Measurements from ENCODE around the gene S1PR5.

S1PR5 gene

GRCh38 chr19:10508707-10509106, 8.5 kb downstream of the S1PR5 start:
- Histone ChIP-seq H3K9ac (ENCODE audit: low read length) (no peak overlapping the region), H2BK120ac (ENCODE audit: low read depth, low read length) (no peak overlapping the region), H2AFZ (ENCODE audit: low read depth, low read length) (no peak overlapping the region), H2BK15ac (ENCODE audit: low read depth, poor library complexity, severe bottlenecking) (no peak overlapping the region), H3K4ac (ENCODE audit: low read depth in 1 of 2, low read length in 2 of 2) (no peak overlapping the region), H4K8ac (ENCODE audit: low read length) (no peak overlapping the region), H3K36me3 (ENCODE audit: control insufficient read depth in 1 of 2, insufficient read depth in 2 of 2, low read depth in 1 of 2, low read length in 2 of 2) (peaks cover 0 to under 1% of the 10 kb centered on the region in 2 experiments), H3K9me3 (ENCODE audit: control insufficient read depth, low read length) (no peaks in the 10 kb centered on the region), H2BK5ac (ENCODE audit: low read depth, low read length, poor library complexity, severe bottlenecking) (no peak overlapping the region), H4K91ac (ENCODE audit: low read length) (no peak overlapping the region), H3K27me3 (ENCODE audit: control insufficient read depth in 1 of 2, insufficient read depth in 1 of 2, low read length in 2 of 2) (peaks cover 0 to 20% of the 10 kb centered on the region in 2 experiments), H3K27ac (ENCODE audit: low read length, poor library complexity, severe bottlenecking) (no peak overlapping the region), H3K4me1 (ENCODE audit: control insufficient read depth, insufficient read depth, low read depth, low read length) (peaks cover 7% of the 10 kb centered on the region), H3K23ac (ENCODE audit: low read length in 2 of 2) (no peak overlapping the region), H3K4me3 (ENCODE audit: insufficient read depth in 1 of 2, low read depth in 1 of 2, low read length in 2 of 2) (no peak overlapping the region), H3K79me1 (replicated peaks; ENCODE audit: low read length, poor library complexity, severe bottlenecking) (no peaks in the 10 kb centered on the region), H2AK5ac (ENCODE audit: low read length, severe bottlenecking) (no peak overlapping the region), H3K4me2 (ENCODE audit: low read length, poor library complexity, severe bottlenecking) (no peak overlapping the region), H2BK12ac (ENCODE audit: low read length in 2 of 2) (no peak overlapping the region), H3K18ac (ENCODE audit: low read depth in 1 of 2, low read length in 2 of 2) (no peak overlapping the region), H3K14ac (ENCODE audit: low read length in 2 of 2) (no peak overlapping the region)
- DNase-seq = no peak
- WGBS = 76% methylated on average over 3 of the region's 3 CpGs

DNA sequence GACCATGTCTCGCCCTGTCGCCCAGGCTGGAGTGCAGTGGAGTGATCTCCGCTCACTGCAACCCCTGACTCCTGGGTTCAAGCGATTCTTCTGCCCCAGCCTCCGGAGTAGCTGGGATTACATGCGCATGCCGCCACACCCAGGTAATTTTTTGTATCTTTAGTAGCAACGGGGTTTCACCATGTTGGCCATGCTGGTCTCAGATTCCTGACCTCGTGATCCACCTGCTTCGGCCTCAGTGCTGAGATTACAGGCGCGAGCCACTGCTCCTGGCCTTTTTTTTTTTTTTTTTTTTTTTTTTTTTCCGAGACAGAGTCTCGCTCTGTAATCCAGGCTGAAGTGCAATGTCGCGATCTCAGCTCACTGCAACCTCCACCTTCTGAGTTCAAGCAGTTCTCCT, 9.2 kb downstream of the S1PR5 start:
- no peaks in the 10 kb centered on the region for H3K79me1 ChIP-seq (replicated peaks; ENCODE audit: low read length, poor library complexity, severe bottlenecking)
- H3K4me2 ChIP-seq (ENCODE audit: low read length, poor library complexity, severe bottlenecking) = no peak overlapping the region
- H2BK5ac ChIP-seq (ENCODE audit: low read depth, low read length, poor library complexity, severe bottlenecking) = no peak overlapping the region
- DNase-seq = no peak
- no peak overlapping the region for H4K8ac ChIP-seq (ENCODE audit: low read length)
- H2AFZ ChIP-seq (ENCODE audit: low read depth, low read length) = no peak overlapping the region
- H3K9me3 ChIP-seq (ENCODE audit: control insufficient read depth, low read length) = no peaks in the 10 kb centered on the region
- H3K4me1 ChIP-seq (ENCODE audit: control insufficient read depth, insufficient read depth, low read depth, low read length) = peaks cover 12% of the 10 kb centered on the region
- H2BK12ac ChIP-seq (ENCODE audit: low read length in 2 of 2) = no peak overlapping the region
- no peak overlapping the region for H2BK15ac ChIP-seq (ENCODE audit: low read depth, poor library complexity, severe bottlenecking)
- H3K27me3 ChIP-seq (ENCODE audit: control insufficient read depth in 1 of 2, insufficient read depth in 1 of 2, low read length in 2 of 2) = peaks cover 0 to 13% of the 10 kb centered on the region in 2 experiments
- H3K9ac ChIP-seq (ENCODE audit: low read length) = no peak overlapping the region
- H4K91ac ChIP-seq (ENCODE audit: low read length) = no peak overlapping the region
- no peak overlapping the region for H3K4ac ChIP-seq (ENCODE audit: low read depth in 1 of 2, low read length in 2 of 2)
- H3K36me3 ChIP-seq (ENCODE audit: control insufficient read depth in 1 of 2, insufficient read depth in 2 of 2, low read depth in 1 of 2, low read length in 2 of 2) = no peaks in the 10 kb centered on the region
- H2BK120ac ChIP-seq (ENCODE audit: low read depth, low read length) = no peak overlapping the region
- no peak overlapping the region for H3K18ac ChIP-seq (ENCODE audit: low read depth in 1 of 2, low read length in 2 of 2)
- no peak overlapping the region for H3K4me3 ChIP-seq (ENCODE audit: insufficient read depth in 1 of 2, low read depth in 1 of 2, low read length in 2 of 2)
- H3K27ac ChIP-seq (ENCODE audit: low read length, poor library complexity, severe bottlenecking) = no peak overlapping the region
- WGBS = 95% methylated on average over 15 of the region's 16 CpGs
- no peak overlapping the region for H3K14ac ChIP-seq (ENCODE audit: low read length in 2 of 2)
- H3K23ac ChIP-seq (ENCODE audit: low read length in 2 of 2) = no peak overlapping the region
- no peak overlapping the region for H2AK5ac ChIP-seq (ENCODE audit: low read length, severe bottlenecking)

GRCh38 chr19:10505583-10506229, 11.5 kb downstream of the S1PR5 start:
- WGBS = 31% methylated on average over 16 of the region's 17 CpGs
- H3K27ac ChIP-seq (ENCODE audit: low read length, poor library complexity, severe bottlenecking) = no peak overlapping the region
- H2BK5ac ChIP-seq (ENCODE audit: low read depth, low read length, poor library complexity, severe bottlenecking) = no peak overlapping the region
- peaks cover 13% of the 10 kb centered on the region for H3K4me1 ChIP-seq (ENCODE audit: control insufficient read depth, insufficient read depth, low read depth, low read length)
- H3K4me3 ChIP-seq (ENCODE audit: insufficient read depth in 1 of 2, low read depth in 1 of 2, low read length in 2 of 2) = no peak overlapping the region
- no peak overlapping the region for H2BK15ac ChIP-seq (ENCODE audit: low read depth, poor library complexity, severe bottlenecking)
- H3K4ac ChIP-seq (ENCODE audit: low read depth in 1 of 2, low read length in 2 of 2) = no peak overlapping the region
- H2BK12ac ChIP-seq (ENCODE audit: low read length in 2 of 2) = no peak overlapping the region
- no peaks in the 10 kb centered on the region for H3K9me3 ChIP-seq (ENCODE audit: control insufficient read depth, low read length)
- H2BK120ac ChIP-seq (ENCODE audit: low read depth, low read length) = no peak overlapping the region
- H4K8ac ChIP-seq (ENCODE audit: low read length) = no peak overlapping the region
- peak; percentile 70 for DNase-seq
- H3K23ac ChIP-seq (ENCODE audit: low read length in 2 of 2) = no peak overlapping the region
- H3K4me2 ChIP-seq (ENCODE audit: low read length, poor library complexity, severe bottlenecking) = no peak overlapping the region
- H3K9ac ChIP-seq (ENCODE audit: low read length) = peak overlapping the region; percentile 26
- no peak overlapping the region for H3K18ac ChIP-seq (ENCODE audit: low read depth in 1 of 2, low read length in 2 of 2)
- no peak overlapping the region for H3K14ac ChIP-seq (ENCODE audit: low read length in 2 of 2)
- peaks cover 0 to 2% of the 10 kb centered on the region in 2 experiments for H3K27me3 ChIP-seq (ENCODE audit: control insufficient read depth in 1 of 2, insufficient read depth in 1 of 2, low read length in 2 of 2)
- no peak overlapping the region for H2AK5ac ChIP-seq (ENCODE audit: low read length, severe bottlenecking)
- H3K36me3 ChIP-seq (ENCODE audit: control insufficient read depth in 1 of 2, insufficient read depth in 2 of 2, low read depth in 1 of 2, low read length in 2 of 2) = no peaks in the 10 kb centered on the region
- no peak overlapping the region for H4K91ac ChIP-seq (ENCODE audit: low read length)
- H3K79me1 ChIP-seq (replicated peaks; ENCODE audit: low read length, poor library complexity, severe bottlenecking) = no peaks in the 10 kb centered on the region
- peak overlapping the region; percentile 77 for H2AFZ ChIP-seq (ENCODE audit: low read depth, low read length)

GRCh38 chr19:10503002-10503789, 14.1 kb downstream of the S1PR5 start, which contains the start of gene KEAP1:
TSS of gene KEAP1 (minus strand) at chr19:10503356. CDS start at chr19:10500033, 3,323 bp downstream.
- Histone ChIP-seq H3K4ac (ENCODE audit: low read depth in 1 of 2, low read length in 2 of 2) (peak within 1 kb of the TSS; percentile 86 to 95), H3K4me3 (ENCODE audit: insufficient read depth in 1 of 2, low read depth in 1 of 2, low read length in 2 of 2) (peak within 1 kb of the TSS; percentile 75 to 93), H3K9ac (ENCODE audit: low read length) (peak within 1 kb of the TSS; percentile 97), H3K27ac (ENCODE audit: low read length, poor library complexity, severe bottlenecking) (peak within 1 kb of the TSS; percentile 42), H3K36me3 (ENCODE audit: control insufficient read depth in 1 of 2, insufficient read depth in 2 of 2, low read depth in 1 of 2, low read length in 2 of 2) (peaks cover 14 to 20% of the 10 kb centered on the region in 2 experiments), H3K79me1 (replicated peaks; ENCODE audit: low read length, poor library complexity, severe bottlenecking) (peaks cover 13% of the 10 kb centered on the region), H3K18ac (ENCODE audit: low read depth in 1 of 2, low read length in 2 of 2) (peak within 1 kb of the TSS; percentile 95 to 99), H3K23ac (ENCODE audit: low read length in 2 of 2) (peak within 1 kb of the TSS in 1 of 2 experiments; percentile 98), H2BK12ac (ENCODE audit: low read length in 2 of 2) (peak within 1 kb of the TSS; percentile 9 to 95), H3K9me3 (ENCODE audit: control insufficient read depth, low read length) (no peaks in the 10 kb centered on the region), H2BK5ac (ENCODE audit: low read depth, low read length, poor library complexity, severe bottlenecking) (peak within 1 kb of the TSS; percentile 95), H2AFZ (ENCODE audit: low read depth, low read length) (peak within 1 kb of the TSS; percentile 66), H4K91ac (ENCODE audit: low read length) (peak within 1 kb of the TSS; percentile 98), H2AK5ac (ENCODE audit: low read length, severe bottlenecking) (no peak within 1 kb of the TSS), H3K4me2 (ENCODE audit: low read length, poor library complexity, severe bottlenecking) (peak within 1 kb of the TSS; percentile 83), H3K4me1 (ENCODE audit: control insufficient read depth, insufficient read depth, low read depth, low read length) (peaks cover 16% of the 10 kb centered on the region), H3K14ac (ENCODE audit: low read length in 2 of 2) (peak within 1 kb of the TSS in 1 of 2 experiments; percentile 97), H2BK120ac (ENCODE audit: low read depth, low read length) (peak within 1 kb of the TSS; percentile 100), H4K8ac (ENCODE audit: low read length) (peak within 1 kb of the TSS; percentile 97), H3K27me3 (ENCODE audit: control insufficient read depth in 1 of 2, insufficient read depth in 1 of 2, low read length in 2 of 2) (peaks cover 0 to 2% of the 10 kb centered on the region in 2 experiments), H2BK15ac (ENCODE audit: low read depth, poor library complexity, severe bottlenecking) (peak within 1 kb of the TSS; percentile 98)
- WGBS = 9% methylated on average over 63 of the region's 73 CpGs
- DNase-seq = peak; percentile 54
